Measurements from ENCODE around the gene TNNT1.

- TF ChIP-seq CTCF (conservative IDR thresholded peaks at IDR 0.05) (no peak), EZH2 (IDR thresholded peaks at IDR 0.05; ENCODE audit: low read depth) (no peak)
Observed at GRCh38 chr19:55090564-55090963, 58.4 kb downstream of the TNNT1 start.
